ENCODE measurements around the gene PTPRR. TPM values are rescaled to one million over a fixed set of nuclear protein-coding genes. Genes with fewer than 3 reads are reported as not detected.

The PTPRR gene
- polyA plus RNA-seq, 1 donor from 2014 or later, result not detected

- no peaks in the 10 kb centered on the region for H3K4me1 Mint-ChIP-seq
- H3K9me3 Mint-ChIP-seq, result no peaks in the 10 kb centered on the region
- H3K27me3 Mint-ChIP-seq, result no peaks in the 10 kb centered on the region
- H3K27ac Mint-ChIP-seq, result no peak overlapping the region
- no peak overlapping the region for H3K4me3 Mint-ChIP-seq
- no peaks in the 10 kb centered on the region for H3K36me3 Mint-ChIP-seq
These were observed 149.0 kb downstream of the PTPRR start for GRCh38 chr12:70771581-70771980.

- H3K9me3 Mint-ChIP-seq, result peaks cover 0 to 2% (median 0%) of the 10 kb centered on the region in 3 donors
- H3K4me3 Mint-ChIP-seq, result no peak overlapping the region
- no peaks in the 10 kb centered on the region for H3K4me1 Mint-ChIP-seq
- no peak overlapping the region for H3K27ac Mint-ChIP-seq
- no peaks in the 10 kb centered on the region for H3K36me3 Mint-ChIP-seq
- H3K27me3 Mint-ChIP-seq, result no peaks in the 10 kb centered on the region
These were observed 156.9 kb downstream of the PTPRR start for GRCh38 chr12:70763666-70764065.

GRCh38 chr12:70762000-70762399 is 158.5 kb downstream of the PTPRR start:
- H3K27me3 Mint-ChIP-seq, result no peaks in the 10 kb centered on the region
- H3K36me3 Mint-ChIP-seq, result no peaks in the 10 kb centered on the region
- H3K27ac Mint-ChIP-seq, result no peak overlapping the region
- no peak overlapping the region for H3K4me3 Mint-ChIP-seq
- peaks cover 0 to 2% (median 0%) of the 10 kb centered on the region in 3 donors for H3K9me3 Mint-ChIP-seq
- no peaks in the 10 kb centered on the region for H3K4me1 Mint-ChIP-seq

- H3K27me3 Mint-ChIP-seq, result no peaks in the 10 kb centered on the region
- no peaks in the 10 kb centered on the region for H3K36me3 Mint-ChIP-seq
- no peak overlapping the region for H3K4me3 Mint-ChIP-seq
- H3K9me3 Mint-ChIP-seq, result peaks cover 0 to 2% (median 0%) of the 10 kb centered on the region in 3 donors
- no peak overlapping the region for H3K27ac Mint-ChIP-seq
- no peaks in the 10 kb centered on the region for H3K4me1 Mint-ChIP-seq
These were observed 161.2 kb downstream of the PTPRR start for GRCh38 chr12:70759161-70759918.

- H3K4me3 Mint-ChIP-seq, result no peak overlapping the region
- no peak overlapping the region for H3K27ac Mint-ChIP-seq
- no peaks in the 10 kb centered on the region for H3K27me3 Mint-ChIP-seq
- H3K4me1 Mint-ChIP-seq, result peaks cover 0 to 2% (median 0%) of the 10 kb centered on the region in 3 donors
- peaks cover 0 to 2% (median 0%) of the 10 kb centered on the region in 3 donors for H3K9me3 Mint-ChIP-seq
- no peaks in the 10 kb centered on the region for H3K36me3 Mint-ChIP-seq
These were observed 162.1 kb downstream of the PTPRR start for GRCh38 chr12:70758494-70758845.

GRCh38 chr12:70757830-70758493 is 162.6 kb downstream of the PTPRR start:
- Mint-ChIP-seq H3K36me3 (no peaks in the 10 kb centered on the region), H3K9me3 (peaks cover 0 to 2% (median 0%) of the 10 kb centered on the region in 3 donors), H3K4me1 (peaks cover 0 to 2% (median 0%) of the 10 kb centered on the region in 3 donors), H3K27me3 (no peaks in the 10 kb centered on the region), H3K4me3 (no peak overlapping the region), H3K27ac (no peak overlapping the region)

- Mint-ChIP-seq H3K4me3 (no peak overlapping the region), H3K27me3 (no peaks in the 10 kb centered on the region), H3K36me3 (no peaks in the 10 kb centered on the region), H3K4me1 (peaks cover 0 to 2% (median 0%) of the 10 kb centered on the region in 3 donors), H3K9me3 (peaks cover 0 to 2% (median 0%) of the 10 kb centered on the region in 3 donors), H3K27ac (no peak overlapping the region)
These were observed 163.7 kb downstream of the PTPRR start for GRCh38 chr12:70756791-70757190.

GRCh38 chr12:70756118-70756517 is 164.4 kb downstream of the PTPRR start:
- Mint-ChIP-seq H3K4me3 (no peak overlapping the region), H3K27me3 (peaks cover 3% of the 10 kb centered on the region), H3K27ac (no peak overlapping the region), H3K9me3 (peaks cover 0 to 2% (median 0%) of the 10 kb centered on the region in 3 donors), H3K4me1 (peaks cover 0 to 2% (median 0%) of the 10 kb centered on the region in 3 donors), H3K36me3 (no peaks in the 10 kb centered on the region)

- H3K4me1 Mint-ChIP-seq, result peaks cover 0 to 2% (median 0%) of the 10 kb centered on the region in 3 donors
- H3K4me3 Mint-ChIP-seq, result no peak overlapping the region
- H3K36me3 Mint-ChIP-seq, result no peaks in the 10 kb centered on the region
- peaks cover 5% of the 10 kb centered on the region for H3K27me3 Mint-ChIP-seq
- H3K9me3 Mint-ChIP-seq, result peaks cover 0 to 2% (median 0%) of the 10 kb centered on the region in 3 donors
- H3K27ac Mint-ChIP-seq, result no peak overlapping the region
These were observed 166.2 kb downstream of the PTPRR start for GRCh38 chr12:70754330-70754741.

GRCh38 chr12:70752327-70752726 is 168.2 kb downstream of the PTPRR start:
- Mint-ChIP-seq H3K4me3 (no peak overlapping the region), H3K4me1 (peaks cover 0 to 2% (median 0%) of the 10 kb centered on the region in 3 donors), H3K36me3 (no peaks in the 10 kb centered on the region), H3K9me3 (no peaks in the 10 kb centered on the region), H3K27me3 (peaks cover 7% of the 10 kb centered on the region), H3K27ac (no peak overlapping the region)

- Mint-ChIP-seq H3K4me1 (peaks cover 0 to 2% (median 0%) of the 10 kb centered on the region in 3 donors), H3K27ac (no peak overlapping the region), H3K36me3 (no peaks in the 10 kb centered on the region), H3K27me3 (peaks cover 9% of the 10 kb centered on the region), H3K4me3 (no peak overlapping the region), H3K9me3 (no peaks in the 10 kb centered on the region)
These were observed 170.6 kb downstream of the PTPRR start for GRCh38 chr12:70749931-70750330.

GRCh38 chr12:70748809-70749208 is 171.7 kb downstream of the PTPRR start:
- H3K27me3 Mint-ChIP-seq, result peaks cover 9% of the 10 kb centered on the region

GRCh38 chr12:70747445-70748260 is 172.9 kb downstream of the PTPRR start:
- H3K36me3 Mint-ChIP-seq, result no peaks in the 10 kb centered on the region
- no peaks in the 10 kb centered on the region for H3K4me1 Mint-ChIP-seq
- H3K27me3 Mint-ChIP-seq, result peaks cover 9% of the 10 kb centered on the region
- no peaks in the 10 kb centered on the region for H3K9me3 Mint-ChIP-seq
- H3K27ac Mint-ChIP-seq, result peak overlapping the region in 1 of 3 donors; percentile 84
- H3K4me3 Mint-ChIP-seq, result no peak overlapping the region

More at GRCh38 chr12:70748809-70749208, 171.7 kb downstream of the PTPRR start:
- Mint-ChIP-seq H3K36me3 (no peaks in the 10 kb centered on the region), H3K9me3 (no peaks in the 10 kb centered on the region), H3K27ac (no peak overlapping the region), H3K4me3 (no peak overlapping the region), H3K4me1 (no peaks in the 10 kb centered on the region)

- Mint-ChIP-seq H3K27me3 (peaks cover 4% of the 10 kb centered on the region), H3K4me1 (no peaks in the 10 kb centered on the region), H3K9me3 (no peaks in the 10 kb centered on the region), H3K4me3 (no peak overlapping the region), H3K36me3 (no peaks in the 10 kb centered on the region), H3K27ac (no peak overlapping the region)
These were observed 175.5 kb downstream of the PTPRR start for GRCh38 chr12:70745048-70745447.

- peaks cover 0 to 1% (median 0%) of the 10 kb centered on the region in 3 donors for H3K4me1 Mint-ChIP-seq
- H3K9me3 Mint-ChIP-seq, result no peaks in the 10 kb centered on the region
- H3K27ac Mint-ChIP-seq, result no peak overlapping the region
- no peak overlapping the region for H3K4me3 Mint-ChIP-seq
- peaks cover 4% of the 10 kb centered on the region for H3K27me3 Mint-ChIP-seq
- no peaks in the 10 kb centered on the region for H3K36me3 Mint-ChIP-seq
These were observed 176.4 kb downstream of the PTPRR start for GRCh38 chr12:70744178-70744577.

All from IgD-negative memory B cell (primary cell).